OCI-LY1 (cell line): ENCODE measurements around the gene PNCK.

ENCODE experiments used
- H2AFZ ChIP-seq: fragments of 200-600 bp; sonication (generic), shearing (Covaris generic); 2 replicates; pipeline ENCODE4 v1.6.0; 2014; ENCODE audit warnings: antibody characterized with exemption, mild to moderate bottlenecking, low read length
- H3F3A ChIP-seq: fragments of 200-600 bp; sonication (generic), shearing (Covaris generic); 2 replicates; pipeline ENCODE4 v1.6.0; 2014; ENCODE audit warnings: mild to moderate bottlenecking, antibody characterized with exemption, low read length, moderate library complexity; ENCODE audit not compliant: insufficient read depth
- H3K27ac ChIP-seq: fragments of 200-600 bp; sonication (generic); 2 replicates; pipeline ENCODE4 v1.5.1; 2014; ENCODE audit warnings: low read length, mixed run types, mild to moderate bottlenecking, low read depth; ENCODE audit not compliant: poor library complexity, severe bottlenecking
- H3K27me3 ChIP-seq: fragments of 200-600 bp; sonication (generic); 2 replicates; pipeline ENCODE4 v1.6.0; 2014; ENCODE audit warnings: antibody characterized with exemption, mild to moderate bottlenecking, low read length, moderate library complexity; ENCODE audit not compliant: insufficient read depth
- H3K36me3 ChIP-seq: fragments of 200-600 bp; sonication (generic); 2 replicates; pipeline ENCODE4 v1.6.1; 2014; ENCODE audit warnings: mild to moderate bottlenecking, antibody characterized with exemption, low read length, moderate library complexity, mixed read lengths; ENCODE audit not compliant: insufficient read depth
- H3K4me1 ChIP-seq: fragments of 200-600 bp; sonication (generic); 2 replicates; pipeline ENCODE4 v1.5.1; 2014; ENCODE audit warnings: mild to moderate bottlenecking, low read length, moderate library complexity; ENCODE audit not compliant: insufficient read depth, severe bottlenecking
- H3K4me2 ChIP-seq: fragments of 200-600 bp; sonication (generic), shearing (Covaris generic); 2 replicates; pipeline ENCODE4 v1.6.1; 2014; ENCODE audit warnings: low read length
- H3K4me3 ChIP-seq: fragments of 200-600 bp; sonication (generic); 2 replicates; pipeline ENCODE4 v1.5.1; 2014; ENCODE audit warnings: low read length, low read depth, mild to moderate bottlenecking, mixed read lengths; ENCODE audit not compliant: poor library complexity, severe bottlenecking
- H3K79me2 ChIP-seq: fragments of 200-600 bp; shearing (Covaris generic); 2 replicates; pipeline ENCODE4 v1.6.1; 2016; ENCODE audit warnings: mixed run types, low read length, mixed read lengths; ENCODE audit not compliant: insufficient read depth
- H3K9ac ChIP-seq: fragments of 200-600 bp; sonication (generic), shearing (Covaris generic); 2 replicates; pipeline ENCODE4 v1.6.1; 2014; ENCODE audit warnings: mild to moderate bottlenecking, low read length, mixed read lengths
- H3K9me2 ChIP-seq: fragments of 200-600 bp; sonication (generic), shearing (Covaris generic); 2 replicates; pipeline ENCODE4 v1.6.1; 2014; ENCODE audit warnings: low read depth, mild to moderate bottlenecking, low read length, mixed read lengths
- H3K9me3 ChIP-seq: fragments of 200-600 bp; shearing (Covaris generic); 2 replicates; pipeline ENCODE4 v1.6.1; 2014; ENCODE audit warnings: low read length, mixed read lengths
- H4K20me1 ChIP-seq: fragments of 200-600 bp; sonication (generic), shearing (Covaris generic); 2 replicates; pipeline ENCODE4 v1.6.0; 2016; ENCODE audit warnings: mild to moderate bottlenecking, low read length; ENCODE audit not compliant: insufficient read depth
- EZH2 ChIP-seq: fragments of 200-600 bp; sonication (generic), shearing (Covaris generic); IDR thresholded peaks from 2 replicates; pipeline ENCODE4 v1.8.0; 2017; ENCODE audit warnings: borderline replicate concordance, mixed run types, mild to moderate bottlenecking, antibody characterized with exemption, low read length, moderate library complexity, mixed read lengths
- TF ChIP-seq, protein P1 (sequence below): fragments of 200-600 bp; sonication (generic), shearing (Covaris generic); IDR thresholded peaks from 2 replicates; pipeline ENCODE4 v1.5.1; 2017; ENCODE audit warnings: mild to moderate bottlenecking, antibody characterized with exemption, low read length, moderate library complexity, mixed read lengths

PNCK gene

DNA sequence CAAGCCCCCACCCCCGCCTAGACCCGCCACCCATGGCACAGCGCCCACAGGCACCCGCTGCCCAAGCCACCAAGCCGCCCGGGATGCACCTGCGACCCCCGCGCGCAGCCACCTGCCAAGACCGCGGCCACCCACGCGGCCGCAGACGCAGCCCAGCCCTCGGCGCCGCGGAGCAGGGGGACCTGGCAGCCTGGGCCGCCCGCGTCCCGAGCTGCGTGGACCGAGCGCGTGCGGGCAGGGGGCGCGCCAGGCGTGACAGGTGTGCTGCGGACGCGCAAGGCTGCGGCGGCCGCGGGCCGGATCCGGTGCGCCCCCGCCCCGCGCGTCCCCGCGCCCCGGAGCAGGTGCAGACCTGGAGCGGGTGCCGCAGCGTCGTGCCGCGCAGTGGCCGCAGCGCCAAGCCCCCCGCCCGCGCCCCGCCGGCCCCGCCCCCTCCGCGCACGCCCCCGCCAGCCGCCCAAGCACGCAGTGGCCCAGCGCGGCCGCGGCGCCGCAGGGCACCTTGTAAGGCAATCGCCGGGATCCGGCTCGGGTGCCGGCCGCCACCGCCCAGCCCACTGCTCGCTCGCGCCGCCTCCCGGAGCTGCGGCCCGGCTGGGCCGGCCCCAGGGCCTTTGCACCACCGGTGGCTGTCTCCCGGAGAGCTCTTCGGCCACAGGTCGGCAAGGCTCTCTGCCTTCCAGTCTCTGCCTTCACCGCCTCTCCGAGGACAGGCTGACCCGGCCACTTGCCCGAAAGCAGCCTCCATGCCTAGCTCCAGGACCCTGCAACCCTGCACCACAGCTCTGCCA, at the start of gene PNCK:
PNCK (minus strand) TSS at position 386 of the 791 bp plus-strand sequence. CDS start 737 bp downstream, outside the sequence.
- Histone ChIP-seq H3K27ac (no peak within 1 kb of the TSS), H3K9me3 (no peaks in the 10 kb centered on the region), H3F3A (no peaks in the 10 kb centered on the region), H3K4me2 (no peak within 1 kb of the TSS), H3K4me3 (no peak within 1 kb of the TSS), H3K9me2 (no peaks in the 10 kb centered on the region), H2AFZ (no peak within 1 kb of the TSS), H3K9ac (no peak within 1 kb of the TSS), H3K36me3 (no peaks in the 10 kb centered on the region), H3K4me1 (no peaks in the 10 kb centered on the region), H3K27me3 (no peaks in the 10 kb centered on the region), H3K79me2 (no peaks in the 10 kb centered on the region), H4K20me1 (no peaks in the 10 kb centered on the region)
- TF ChIP-seq EZH2, result no peak
- TF ChIP-seq, protein P1, sequence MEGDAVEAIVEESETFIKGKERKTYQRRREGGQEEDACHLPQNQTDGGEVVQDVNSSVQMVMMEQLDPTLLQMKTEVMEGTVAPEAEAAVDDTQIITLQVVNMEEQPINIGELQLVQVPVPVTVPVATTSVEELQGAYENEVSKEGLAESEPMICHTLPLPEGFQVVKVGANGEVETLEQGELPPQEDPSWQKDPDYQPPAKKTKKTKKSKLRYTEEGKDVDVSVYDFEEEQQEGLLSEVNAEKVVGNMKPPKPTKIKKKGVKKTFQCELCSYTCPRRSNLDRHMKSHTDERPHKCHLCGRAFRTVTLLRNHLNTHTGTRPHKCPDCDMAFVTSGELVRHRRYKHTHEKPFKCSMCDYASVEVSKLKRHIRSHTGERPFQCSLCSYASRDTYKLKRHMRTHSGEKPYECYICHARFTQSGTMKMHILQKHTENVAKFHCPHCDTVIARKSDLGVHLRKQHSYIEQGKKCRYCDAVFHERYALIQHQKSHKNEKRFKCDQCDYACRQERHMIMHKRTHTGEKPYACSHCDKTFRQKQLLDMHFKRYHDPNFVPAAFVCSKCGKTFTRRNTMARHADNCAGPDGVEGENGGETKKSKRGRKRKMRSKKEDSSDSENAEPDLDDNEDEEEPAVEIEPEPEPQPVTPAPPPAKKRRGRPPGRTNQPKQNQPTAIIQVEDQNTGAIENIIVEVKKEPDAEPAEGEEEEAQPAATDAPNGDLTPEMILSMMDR, result no peak

DNA sequence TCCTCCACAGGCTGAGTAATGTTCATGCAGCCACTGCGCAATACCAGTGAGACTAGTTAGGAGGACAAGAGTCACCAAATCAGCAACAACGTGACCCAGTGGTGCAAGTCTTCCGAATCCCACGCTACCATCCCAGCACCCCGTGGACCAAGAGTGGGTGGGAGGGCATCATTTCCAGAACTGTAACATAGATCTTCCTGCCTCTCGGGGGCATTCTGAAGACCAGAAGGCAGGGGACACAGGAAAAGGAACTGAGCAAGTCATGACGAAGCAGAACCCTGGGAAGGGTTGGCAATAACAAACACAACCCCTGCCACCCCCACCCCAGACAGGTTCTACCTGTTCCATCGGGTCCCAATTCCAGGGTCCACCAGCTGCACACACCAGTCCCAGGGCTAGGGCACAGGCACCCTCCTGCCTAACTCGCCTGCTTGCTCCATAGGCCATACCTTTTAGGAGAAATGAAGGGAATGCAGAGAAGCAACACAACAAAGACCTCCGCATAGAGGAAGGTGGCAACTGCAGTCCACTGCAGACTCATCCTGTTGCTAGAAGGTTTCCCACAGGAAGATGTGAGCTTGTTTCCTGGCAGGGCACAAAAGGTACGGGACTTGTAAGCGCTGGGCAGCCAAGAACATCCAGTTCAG, 49.2 kb upstream of the PNCK start:
- H3K27ac ChIP-seq, result peak overlapping the region; percentile 30
- H4K20me1 ChIP-seq, result no peaks in the 10 kb centered on the region
- no peak for TF ChIP-seq EZH2
- TF ChIP-seq, protein P1, result no peak
- peak overlapping the region; percentile 85 for H3K9ac ChIP-seq
- no peaks in the 10 kb centered on the region for H3K9me2 ChIP-seq
- peak overlapping the region; percentile 80 for H3K4me2 ChIP-seq
- H3K4me1 ChIP-seq, result peaks cover 42% of the 10 kb centered on the region
- H3K27me3 ChIP-seq, result no peaks in the 10 kb centered on the region
- H3K79me2 ChIP-seq, result no peaks in the 10 kb centered on the region
- H3F3A ChIP-seq, result no peaks in the 10 kb centered on the region
- no peaks in the 10 kb centered on the region for H3K9me3 ChIP-seq
- no peak overlapping the region for H2AFZ ChIP-seq
- peak overlapping the region; percentile 91 for H3K4me3 ChIP-seq
- peaks cover 32% of the 10 kb centered on the region for H3K36me3 ChIP-seq

DNA sequence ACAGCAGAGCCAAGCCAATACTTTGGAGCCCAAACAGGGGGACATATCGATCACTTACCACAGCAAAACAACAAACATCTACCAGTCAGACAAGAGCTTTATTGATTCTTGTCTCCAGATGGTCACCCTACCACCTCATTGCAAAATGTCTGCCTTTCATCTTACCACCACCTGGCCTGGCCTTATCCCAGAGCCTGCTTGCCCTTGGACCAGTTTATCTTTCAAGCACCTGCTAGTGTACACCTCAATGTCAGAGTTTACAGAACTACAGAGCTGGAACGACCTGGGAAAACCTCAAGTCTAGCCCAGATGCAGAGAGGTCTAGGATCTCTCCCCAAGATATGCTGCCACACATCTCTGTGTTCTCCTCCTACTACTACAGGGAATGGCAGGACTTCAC, 46.1 kb upstream of the PNCK start:
- Histone ChIP-seq H3K79me2 (no peaks in the 10 kb centered on the region), H3K4me2 (no peak overlapping the region), H3K9me2 (no peaks in the 10 kb centered on the region), H4K20me1 (no peaks in the 10 kb centered on the region), H3K9me3 (no peaks in the 10 kb centered on the region), H2AFZ (no peak overlapping the region), H3K36me3 (peaks cover 51% of the 10 kb centered on the region), H3F3A (no peaks in the 10 kb centered on the region), H3K4me1 (peaks cover 11% of the 10 kb centered on the region), H3K27ac (no peak overlapping the region), H3K9ac (no peak overlapping the region), H3K27me3 (no peaks in the 10 kb centered on the region), H3K4me3 (no peak overlapping the region)
- TF ChIP-seq EZH2, result no peak
- TF ChIP-seq, protein P1, result no peak
